Colonic mucosa (tissue), 4 donors: ENCODE data around the gene BCAN. TPM values are rescaled to one million over a fixed set of nuclear protein-coding genes. Genes with fewer than 3 reads are reported as not detected.

Experiments
- DNase-seq: peaks from one replicate; pipeline ENCODE4 v3.0.0-alpha.2; 2020
- H3K27ac ChIP-seq: fragments of 200-600 bp; one replicate; pipeline ENCODE4 v1.8.0; 2021
- H3K27me3 ChIP-seq: fragments of 200-600 bp; one replicate; pipeline ENCODE4 v1.8.0; 2021
- H3K36me3 ChIP-seq: fragments of 200-600 bp; one replicate; pipeline ENCODE4 v1.8.0; 2021
- H3K4me1 ChIP-seq: fragments of 200-600 bp; one replicate; pipeline ENCODE4 v1.8.0; 2021; ENCODE audit warnings: mild to moderate bottlenecking
- H3K4me3 ChIP-seq: fragments of 200-600 bp; one replicate; pipeline ENCODE4 v1.8.0; 2021
- H3K9ac ChIP-seq, 2 donors: one replicate each; pipeline ENCODE4 v1.7.0; 2013; ENCODE audit warnings: control low read depth in 2 of 2, low read depth in 2 of 2, low read length in 2 of 2
- H3K9me3 ChIP-seq: fragments of 200-600 bp; one replicate; pipeline ENCODE4 v1.8.0; 2021
- CTCF ChIP-seq: fragments of 200-600 bp; IDR thresholded peaks from one replicate; pipeline ENCODE4 v1.8.0; 2022; ENCODE audit warnings: antibody characterized with exemption, mild to moderate bottlenecking
- intact Hi-C: fragments of 100-400 bp; cut with DNase I; formaldehyde crosslinking; loops from one replicate; pipeline ENCODE4 v1.14.1; 2022
- total RNA-seq, 2 donors: library from RNA; stranded (reverse); fragmentation: NEBNext Ultra II Directional in 1 of 2; extraction: Animal tissue kit (Norgen Biotek cat#: 25700) in 1 of 2; gene quantifications; one replicate each; pipeline ENCODE4 v1.2.1, GENCODE V29; 2021
- donor health status: healthy.
- donor health status: DM: no; HTN: no; CAD: no.
- donor health status: DM: no; HTN: no; CAD: no.

BCAN gene
- total RNA-seq, 2 donors from 2014 or later, result 0.37 TPM; not detected in 1

GRCh38 chr1:156694690-156694962 lies 52.7 kb downstream of the BCAN start:
- Histone ChIP-seq H3K4me1 (peaks cover 1% of the 10 kb centered on the region), H3K9ac (no peak overlapping the region), H3K4me3 (no peak overlapping the region), H3K36me3 (no peaks in the 10 kb centered on the region), H3K27me3 (no peaks in the 10 kb centered on the region), H3K27ac (no peak overlapping the region), H3K9me3 (no peaks in the 10 kb centered on the region)
- no peak for DNase-seq
- intact Hi-C loops, result no loop called here
- TF ChIP-seq CTCF, result no peak

- H3K27ac ChIP-seq, result no peak overlapping the region
- no peak overlapping the region for H3K4me3 ChIP-seq
- intact Hi-C loops, result no loop called here
- H3K9me3 ChIP-seq, result no peaks in the 10 kb centered on the region
- no peaks in the 10 kb centered on the region for H3K4me1 ChIP-seq
- H3K27me3 ChIP-seq, result no peaks in the 10 kb centered on the region
- no peak overlapping the region for H3K9ac ChIP-seq
- no peak for TF ChIP-seq CTCF
- no peak for DNase-seq
- H3K36me3 ChIP-seq, result no peaks in the 10 kb centered on the region
Observed at GRCh38 chr1:156696755-156697154, 54.8 kb downstream of the BCAN start.

GRCh38 chr1:156697481-156697880 lies 55.6 kb downstream of the BCAN start:
- no peak overlapping the region for H3K27ac ChIP-seq
- no peaks in the 10 kb centered on the region for H3K27me3 ChIP-seq
- H3K4me3 ChIP-seq, result no peak overlapping the region
- H3K9me3 ChIP-seq, result no peaks in the 10 kb centered on the region
- no peaks in the 10 kb centered on the region for H3K36me3 ChIP-seq
- TF ChIP-seq CTCF, result no peak
- intact Hi-C loops, result no loop called here
- no peak for DNase-seq
- H3K4me1 ChIP-seq, result no peaks in the 10 kb centered on the region
- no peak overlapping the region for H3K9ac ChIP-seq

GRCh38 chr1:156698995-156699394 lies 57.1 kb downstream of the BCAN start:
- no peaks in the 10 kb centered on the region for H3K27me3 ChIP-seq
- no peak overlapping the region for H3K27ac ChIP-seq
- no peak for DNase-seq
- no peak for TF ChIP-seq CTCF
- H3K4me1 ChIP-seq, result no peaks in the 10 kb centered on the region
- intact Hi-C loops, result no loop called here
- no peak overlapping the region for H3K9ac ChIP-seq
- no peaks in the 10 kb centered on the region for H3K36me3 ChIP-seq
- no peak overlapping the region for H3K4me3 ChIP-seq
- H3K9me3 ChIP-seq, result no peaks in the 10 kb centered on the region

GRCh38 chr1:156700736-156701531 lies 59.0 kb downstream of the BCAN start:
- TF ChIP-seq CTCF, result no peak
- H3K27ac ChIP-seq, result no peak overlapping the region
- no peaks in the 10 kb centered on the region for H3K9me3 ChIP-seq
- intact Hi-C loops, result no loop called here
- H3K4me3 ChIP-seq, result no peak overlapping the region
- peaks cover 9% of the 10 kb centered on the region for H3K27me3 ChIP-seq
- DNase-seq, result no peak
- H3K36me3 ChIP-seq, result no peaks in the 10 kb centered on the region
- no peak overlapping the region for H3K9ac ChIP-seq
- H3K4me1 ChIP-seq, result peaks cover 11% of the 10 kb centered on the region
